VCaP (cell line): ENCODE measurements around the gene ARL10.

Experiments used
- H3K27ac ChIP-seq: fragments of 450-650 bp; 2 replicates; pipeline ENCODE4 v1.5.1; 2017
- CTCF ChIP-seq: fragments of 450-650 bp; conservative IDR thresholded peaks from 2 replicates; pipeline ENCODE4 v1.5.1; 2017; ENCODE audit warnings: mild to moderate bottlenecking, moderate library complexity

ARL10 gene

GRCh38 chr5:176339304-176339703 is 26.0 kb upstream of the ARL10 start:
- no peak overlapping the region for H3K27ac ChIP-seq
- no peak for TF ChIP-seq CTCF

GRCh38 chr5:176341325-176342157 is 23.7 kb upstream of the ARL10 start:
- TF ChIP-seq CTCF = no peak
- H3K27ac ChIP-seq = no peak overlapping the region

GRCh38 chr5:176342158-176342483 is 23.2 kb upstream of the ARL10 start:
- TF ChIP-seq CTCF = no peak

GRCh38 chr5:176342766-176343458 is 22.4 kb upstream of the ARL10 start:
- H3K27ac ChIP-seq = no peak overlapping the region
- TF ChIP-seq CTCF = no peak

More at GRCh38 chr5:176342158-176342483, 23.2 kb upstream of the ARL10 start:
- no peak overlapping the region for H3K27ac ChIP-seq

GRCh38 chr5:176350416-176350815 is 14.9 kb upstream of the ARL10 start:
- no peak for TF ChIP-seq CTCF
- no peak overlapping the region for H3K27ac ChIP-seq

GRCh38 chr5:176352116-176352878 is 13.0 kb upstream of the ARL10 start:
- no peak for TF ChIP-seq CTCF
- no peak overlapping the region; the same call in 1 of the 2 replicates for H3K27ac ChIP-seq

- no peak for TF ChIP-seq CTCF
- H3K27ac ChIP-seq = no peak overlapping the region
These were observed 11.8 kb upstream of the ARL10 start for GRCh38 chr5:176353533-176353932.
